ENCODE results near the gene NTM.

NTM gene

GRCh38 chr11:131568318-131568717, 197.9 kb downstream of the NTM start:
- no peak overlapping the region for H2BK15ac ChIP-seq (ENCODE audit: low read depth, poor library complexity, severe bottlenecking)
- no peak overlapping the region for H2AFZ ChIP-seq (ENCODE audit: low read depth, low read length)
- H2BK12ac ChIP-seq (ENCODE audit: low read length in 2 of 2), result no peak overlapping the region
- no peak overlapping the region for H4K8ac ChIP-seq (ENCODE audit: low read length)
- H3K27ac ChIP-seq (ENCODE audit: low read length, poor library complexity, severe bottlenecking), result no peak overlapping the region
- H3K4me1 ChIP-seq (ENCODE audit: control insufficient read depth, insufficient read depth, low read depth, low read length), result no peaks in the 10 kb centered on the region
- no peak overlapping the region for H3K18ac ChIP-seq (ENCODE audit: low read depth in 1 of 2, low read length in 2 of 2)
- H3K14ac ChIP-seq (ENCODE audit: low read length in 2 of 2), result no peak overlapping the region
- H3K4ac ChIP-seq (ENCODE audit: low read depth in 1 of 2, low read length in 2 of 2), result no peak overlapping the region
- no CpG with 5 or more reads among the region's 1 CpG for WGBS
- H4K91ac ChIP-seq (ENCODE audit: low read length), result no peak overlapping the region
- H2BK5ac ChIP-seq (ENCODE audit: low read depth, low read length, poor library complexity, severe bottlenecking), result no peak overlapping the region
- peaks cover 0 to 19% of the 10 kb centered on the region in 2 experiments for H3K27me3 ChIP-seq (ENCODE audit: control insufficient read depth in 1 of 2, insufficient read depth in 1 of 2, low read length in 2 of 2)
- H2AK5ac ChIP-seq (ENCODE audit: low read length, severe bottlenecking), result no peak overlapping the region
- no peak overlapping the region for H3K4me2 ChIP-seq (ENCODE audit: low read length, poor library complexity, severe bottlenecking)
- no peak overlapping the region for H3K9ac ChIP-seq (ENCODE audit: low read length)
- H2BK120ac ChIP-seq (ENCODE audit: low read depth, low read length), result no peak overlapping the region
- H3K4me3 ChIP-seq (ENCODE audit: insufficient read depth in 1 of 2, low read depth in 1 of 2, low read length in 2 of 2), result no peak overlapping the region
- no peak for DNase-seq
- H3K36me3 ChIP-seq (ENCODE audit: control insufficient read depth in 1 of 2, insufficient read depth in 2 of 2, low read depth in 1 of 2, low read length in 2 of 2), result no peaks in the 10 kb centered on the region
- H3K23ac ChIP-seq (ENCODE audit: low read length in 2 of 2), result no peak overlapping the region
- H3K9me3 ChIP-seq (ENCODE audit: control insufficient read depth, low read length), result no peaks in the 10 kb centered on the region
- H3K79me1 ChIP-seq (replicated peaks; ENCODE audit: low read length, poor library complexity, severe bottlenecking), result no peaks in the 10 kb centered on the region

GRCh38 chr11:131571571-131571970, 201.2 kb downstream of the NTM start:
- Histone ChIP-seq H3K14ac (ENCODE audit: low read length in 2 of 2) (no peak overlapping the region), H2AFZ (ENCODE audit: low read depth, low read length) (no peak overlapping the region), H2BK15ac (ENCODE audit: low read depth, poor library complexity, severe bottlenecking) (no peak overlapping the region), H3K27me3 (ENCODE audit: control insufficient read depth in 1 of 2, insufficient read depth in 1 of 2, low read length in 2 of 2) (peaks cover 0 to 23% of the 10 kb centered on the region in 2 experiments), H3K36me3 (ENCODE audit: control insufficient read depth in 1 of 2, insufficient read depth in 2 of 2, low read depth in 1 of 2, low read length in 2 of 2) (no peaks in the 10 kb centered on the region), H3K9me3 (ENCODE audit: control insufficient read depth, low read length) (no peaks in the 10 kb centered on the region), H3K4me1 (ENCODE audit: control insufficient read depth, insufficient read depth, low read depth, low read length) (no peaks in the 10 kb centered on the region), H2BK5ac (ENCODE audit: low read depth, low read length, poor library complexity, severe bottlenecking) (no peak overlapping the region), H3K4me2 (ENCODE audit: low read length, poor library complexity, severe bottlenecking) (no peak overlapping the region), H4K8ac (ENCODE audit: low read length) (no peak overlapping the region), H3K4ac (ENCODE audit: low read depth in 1 of 2, low read length in 2 of 2) (no peak overlapping the region), H3K27ac (ENCODE audit: low read length, poor library complexity, severe bottlenecking) (no peak overlapping the region), H3K4me3 (ENCODE audit: insufficient read depth in 1 of 2, low read depth in 1 of 2, low read length in 2 of 2) (no peak overlapping the region), H4K91ac (ENCODE audit: low read length) (no peak overlapping the region), H3K9ac (ENCODE audit: low read length) (no peak overlapping the region), H3K79me1 (replicated peaks; ENCODE audit: low read length, poor library complexity, severe bottlenecking) (no peaks in the 10 kb centered on the region), H2AK5ac (ENCODE audit: low read length, severe bottlenecking) (no peak overlapping the region), H2BK120ac (ENCODE audit: low read depth, low read length) (no peak overlapping the region), H2BK12ac (ENCODE audit: low read length in 2 of 2) (no peak overlapping the region), H3K23ac (ENCODE audit: low read length in 2 of 2) (no peak overlapping the region), H3K18ac (ENCODE audit: low read depth in 1 of 2, low read length in 2 of 2) (no peak overlapping the region)
- no peak for DNase-seq
- 59% methylated on average over 4 of the region's 4 CpGs for WGBS

DNA sequence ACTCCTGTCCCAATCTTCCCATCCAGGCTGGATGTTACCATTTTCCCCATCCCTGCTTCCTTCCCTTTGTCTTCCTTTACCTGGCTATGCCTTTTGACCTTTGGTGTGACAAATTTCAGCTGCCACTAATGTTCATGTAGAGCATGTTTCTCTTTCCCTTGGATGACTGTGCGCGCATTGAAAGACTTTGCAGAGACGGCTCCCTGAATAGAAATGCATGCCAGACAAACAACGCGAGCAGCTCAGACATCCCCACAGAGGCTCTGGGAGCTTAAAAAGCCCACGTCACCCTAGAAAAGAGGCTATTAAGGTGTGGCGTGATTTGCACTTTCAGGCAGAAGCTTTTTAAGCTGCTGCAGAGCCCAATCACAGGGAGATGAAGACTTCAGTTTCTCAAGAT, 202.0 kb downstream of the NTM start:
- Histone ChIP-seq H3K18ac (ENCODE audit: low read depth in 1 of 2, low read length in 2 of 2) (no peak overlapping the region), H2BK120ac (ENCODE audit: low read depth, low read length) (no peak overlapping the region), H2AK5ac (ENCODE audit: low read length, severe bottlenecking) (no peak overlapping the region), H3K14ac (ENCODE audit: low read length in 2 of 2) (no peak overlapping the region), H4K8ac (ENCODE audit: low read length) (no peak overlapping the region), H2BK12ac (ENCODE audit: low read length in 2 of 2) (no peak overlapping the region), H3K79me1 (replicated peaks; ENCODE audit: low read length, poor library complexity, severe bottlenecking) (no peaks in the 10 kb centered on the region), H3K9me3 (ENCODE audit: control insufficient read depth, low read length) (no peaks in the 10 kb centered on the region), H3K27ac (ENCODE audit: low read length, poor library complexity, severe bottlenecking) (no peak overlapping the region), H3K36me3 (ENCODE audit: control insufficient read depth in 1 of 2, insufficient read depth in 2 of 2, low read depth in 1 of 2, low read length in 2 of 2) (no peaks in the 10 kb centered on the region), H3K27me3 (ENCODE audit: control insufficient read depth in 1 of 2, insufficient read depth in 1 of 2, low read length in 2 of 2) (peaks cover 0 to 30% of the 10 kb centered on the region in 2 experiments), H2AFZ (ENCODE audit: low read depth, low read length) (no peak overlapping the region), H2BK15ac (ENCODE audit: low read depth, poor library complexity, severe bottlenecking) (no peak overlapping the region), H3K9ac (ENCODE audit: low read length) (no peak overlapping the region), H3K4me3 (ENCODE audit: insufficient read depth in 1 of 2, low read depth in 1 of 2, low read length in 2 of 2) (no peak overlapping the region), H3K23ac (ENCODE audit: low read length in 2 of 2) (no peak overlapping the region), H2BK5ac (ENCODE audit: low read depth, low read length, poor library complexity, severe bottlenecking) (no peak overlapping the region), H3K4me2 (ENCODE audit: low read length, poor library complexity, severe bottlenecking) (no peak overlapping the region), H3K4ac (ENCODE audit: low read depth in 1 of 2, low read length in 2 of 2) (no peak overlapping the region), H3K4me1 (ENCODE audit: control insufficient read depth, insufficient read depth, low read depth, low read length) (no peaks in the 10 kb centered on the region), H4K91ac (ENCODE audit: low read length) (no peak overlapping the region)
- WGBS, result 90% methylated on average over 7 of the region's 7 CpGs
- DNase-seq, result no peak

DNA sequence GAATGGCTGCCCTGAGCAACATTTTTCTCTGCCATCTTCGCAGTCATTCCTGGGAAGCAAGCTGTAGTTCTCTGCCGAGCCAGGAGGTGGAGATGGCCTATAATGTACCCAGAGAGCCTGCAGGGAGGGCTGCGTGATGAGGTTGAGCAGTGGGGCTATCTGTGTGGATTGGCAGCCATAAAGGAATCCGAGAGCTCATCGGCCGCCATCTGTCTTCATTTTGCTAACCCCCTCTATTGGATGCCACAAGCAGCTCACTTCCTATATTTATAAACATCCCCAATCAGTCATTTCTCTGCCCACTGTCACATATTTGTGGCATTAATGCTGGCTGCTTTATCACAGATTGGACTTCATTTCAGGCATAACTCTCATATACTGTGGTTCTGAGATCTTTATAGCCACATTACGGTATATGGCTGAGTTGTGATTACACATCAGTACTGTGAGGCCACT, 209.5 kb downstream of the NTM start:
- Histone ChIP-seq H2BK12ac (ENCODE audit: low read length in 2 of 2) (no peak overlapping the region), H2AFZ (ENCODE audit: low read depth, low read length) (no peak overlapping the region), H3K27me3 (ENCODE audit: control insufficient read depth in 1 of 2, insufficient read depth in 1 of 2, low read length in 2 of 2) (peaks cover 0 to 35% of the 10 kb centered on the region in 2 experiments), H3K4me2 (ENCODE audit: low read length, poor library complexity, severe bottlenecking) (no peak overlapping the region), H2AK5ac (ENCODE audit: low read length, severe bottlenecking) (no peak overlapping the region), H3K4me1 (ENCODE audit: control insufficient read depth, insufficient read depth, low read depth, low read length) (no peaks in the 10 kb centered on the region), H4K8ac (ENCODE audit: low read length) (no peak overlapping the region), H2BK5ac (ENCODE audit: low read depth, low read length, poor library complexity, severe bottlenecking) (no peak overlapping the region), H3K23ac (ENCODE audit: low read length in 2 of 2) (no peak overlapping the region), H3K27ac (ENCODE audit: low read length, poor library complexity, severe bottlenecking) (no peak overlapping the region), H4K91ac (ENCODE audit: low read length) (no peak overlapping the region), H3K4ac (ENCODE audit: low read depth in 1 of 2, low read length in 2 of 2) (no peak overlapping the region), H3K14ac (ENCODE audit: low read length in 2 of 2) (no peak overlapping the region), H3K79me1 (replicated peaks; ENCODE audit: low read length, poor library complexity, severe bottlenecking) (no peaks in the 10 kb centered on the region), H3K4me3 (ENCODE audit: insufficient read depth in 1 of 2, low read depth in 1 of 2, low read length in 2 of 2) (no peak overlapping the region), H3K9ac (ENCODE audit: low read length) (no peak overlapping the region), H3K9me3 (ENCODE audit: control insufficient read depth, low read length) (no peaks in the 10 kb centered on the region), H2BK120ac (ENCODE audit: low read depth, low read length) (no peak overlapping the region), H2BK15ac (ENCODE audit: low read depth, poor library complexity, severe bottlenecking) (no peak overlapping the region), H3K18ac (ENCODE audit: low read depth in 1 of 2, low read length in 2 of 2) (no peak overlapping the region), H3K36me3 (ENCODE audit: control insufficient read depth in 1 of 2, insufficient read depth in 2 of 2, low read depth in 1 of 2, low read length in 2 of 2) (no peaks in the 10 kb centered on the region)
- peak; percentile 3 for DNase-seq
- 60% methylated on average over 7 of the region's 7 CpGs for WGBS

All from mesenchymal stem cell (in vitro differentiated cells and primary cell).